HG03139 (cell line): ENCODE measurements around the gene CDKL2.

Source experiments
- ATAC-seq: cut with Tn5 transposase; IDR thresholded peaks from one replicate; pipeline ENCODE4 v1.9.1; 2021; ENCODE audit not compliant: unreplicated experiment

Gene CDKL2

DNA sequence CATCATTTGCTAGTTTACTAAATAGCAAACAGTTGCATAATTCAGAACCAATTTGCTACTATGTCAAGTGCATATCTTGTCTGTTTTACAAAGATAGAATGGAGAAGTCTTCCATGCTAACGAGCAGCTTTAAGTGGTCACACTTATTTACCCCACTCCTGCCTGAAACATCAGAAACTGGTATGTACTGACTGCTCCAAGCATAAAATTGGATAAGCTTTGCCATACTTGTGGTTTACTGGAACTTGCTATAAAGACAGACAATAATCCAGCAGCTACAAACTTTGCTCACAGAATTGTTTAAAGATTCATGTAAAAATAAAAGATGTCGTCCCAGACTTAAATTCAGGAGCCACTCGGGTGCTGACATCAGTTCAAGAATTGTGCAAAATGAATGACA is 13.3 kb upstream of the CDKL2 start:
- no peak for ATAC-seq

DNA sequence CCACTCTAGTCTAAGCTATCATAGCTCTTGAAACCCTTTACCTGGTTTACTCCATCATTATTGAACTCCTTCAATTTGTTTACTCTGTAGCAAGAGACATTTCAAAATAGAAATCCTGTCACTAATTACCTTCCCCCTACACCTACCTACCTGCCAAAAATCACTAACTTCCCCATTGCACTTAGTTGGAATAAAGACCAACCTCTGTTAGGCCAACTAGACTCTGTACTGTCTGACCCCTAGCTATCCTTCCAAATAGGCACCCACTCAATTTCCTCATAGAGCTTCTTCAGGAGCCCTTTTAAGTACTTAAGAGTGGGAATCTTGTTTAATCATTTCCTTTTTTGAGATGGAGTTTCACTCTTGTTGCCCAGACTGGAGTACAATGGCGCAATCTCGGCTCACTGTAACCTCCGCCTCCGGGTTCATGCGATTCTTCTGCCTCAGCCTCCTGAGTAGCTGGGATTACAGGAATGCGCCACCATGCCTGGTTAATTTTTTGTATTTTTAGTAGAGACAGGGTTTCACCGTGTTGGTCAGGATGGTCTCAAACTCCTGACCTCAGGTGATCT is 8.9 kb upstream of the CDKL2 start:
- ATAC-seq: no peak

DNA sequence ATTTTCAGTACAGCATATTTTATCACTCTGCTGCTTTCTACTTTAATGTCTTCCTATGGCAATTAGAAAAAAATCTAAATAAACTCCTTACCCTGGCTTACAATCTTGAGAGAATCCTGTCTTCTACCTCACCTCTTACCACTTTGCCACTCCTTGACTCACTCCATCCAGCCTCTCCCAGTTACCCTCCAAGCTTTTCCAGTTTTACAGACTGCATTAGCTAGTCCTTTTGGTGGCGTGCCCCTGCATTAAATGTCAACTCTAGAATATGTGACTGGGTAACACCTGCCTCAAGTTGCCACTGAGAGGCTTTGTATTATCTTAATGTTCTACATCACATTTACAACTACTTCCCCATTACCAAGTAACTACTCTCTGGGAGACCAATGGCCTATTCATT is 7.5 kb upstream of the CDKL2 start:
- no peak for ATAC-seq

DNA sequence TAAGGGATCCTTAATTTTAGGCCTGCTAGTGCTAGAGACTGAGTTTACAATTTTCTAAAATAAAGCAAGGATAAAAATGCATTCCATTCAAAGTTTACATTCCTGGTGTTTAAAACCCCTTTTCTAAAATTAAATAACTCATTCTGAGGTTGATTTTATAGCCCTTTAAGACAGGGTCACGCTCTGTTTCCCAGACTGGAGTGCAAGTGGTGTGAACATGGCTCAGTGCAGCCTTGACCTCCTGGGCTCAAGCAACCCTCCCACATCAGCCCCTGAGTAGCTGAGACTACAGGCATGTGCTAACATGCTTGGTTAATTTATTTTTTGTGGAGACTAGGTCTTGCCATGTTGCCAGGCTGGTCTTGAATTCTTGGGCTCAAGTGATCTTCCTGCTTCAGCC is 6.8 kb upstream of the CDKL2 start:
- ATAC-seq: no peak

DNA sequence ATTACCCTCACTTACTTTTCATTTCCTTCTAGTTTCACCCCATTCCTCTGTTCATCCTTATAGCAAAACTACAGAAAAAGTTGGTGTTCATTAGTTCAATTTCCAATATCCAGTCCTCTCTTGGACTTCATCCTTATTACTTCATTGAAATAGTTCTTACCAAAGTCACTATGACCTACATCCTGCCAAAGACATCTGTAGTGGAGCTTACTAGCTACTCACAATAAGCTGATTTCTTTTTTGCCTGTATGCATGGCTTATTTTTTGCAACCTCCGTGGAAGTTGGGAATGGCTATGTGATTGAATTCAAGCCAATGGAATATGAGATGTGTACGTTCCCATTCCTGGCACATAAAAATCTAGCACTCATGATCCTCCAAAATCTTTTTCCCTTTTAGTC is 4.6 kb upstream of the CDKL2 start:
- no peak for ATAC-seq

DNA sequence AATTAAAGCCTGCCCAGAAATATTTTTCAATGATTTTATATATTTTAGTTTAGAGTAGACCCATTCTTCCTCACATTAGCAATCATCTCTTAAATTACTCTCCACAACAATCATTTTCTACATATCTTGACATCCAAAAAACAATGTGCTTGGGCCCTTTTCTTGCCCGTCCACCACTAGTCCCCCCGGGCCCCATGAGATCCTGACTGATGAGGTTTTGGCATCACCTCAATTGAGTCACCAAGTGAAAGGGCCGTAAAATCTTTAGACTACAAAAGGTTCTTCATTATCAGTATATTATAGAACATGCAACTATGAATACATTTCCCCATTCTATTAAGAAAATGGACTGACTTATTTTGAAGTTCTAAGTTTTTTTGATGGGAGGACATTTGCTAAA is 4.0 kb upstream of the CDKL2 start:
- no peak for ATAC-seq

DNA sequence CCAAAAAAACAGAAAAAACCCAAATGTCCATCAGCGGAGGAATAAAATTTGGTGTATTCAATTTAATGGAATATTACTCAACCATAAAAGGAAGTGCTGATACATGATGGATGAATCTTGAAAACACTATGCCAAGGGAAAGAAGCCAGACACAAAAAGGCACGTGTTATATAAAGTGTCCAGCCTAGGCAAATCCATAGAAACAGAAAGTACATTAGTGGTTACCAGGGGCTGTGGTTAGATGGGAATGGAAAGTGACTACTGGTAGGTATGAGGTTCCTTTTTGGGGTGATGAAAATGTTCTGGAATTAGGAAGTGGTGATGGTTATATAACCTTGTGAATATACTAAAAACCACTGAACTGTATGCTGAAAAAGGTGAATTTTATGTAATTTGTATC is 3.5 kb upstream of the CDKL2 start:
- ATAC-seq: no peak

DNA sequence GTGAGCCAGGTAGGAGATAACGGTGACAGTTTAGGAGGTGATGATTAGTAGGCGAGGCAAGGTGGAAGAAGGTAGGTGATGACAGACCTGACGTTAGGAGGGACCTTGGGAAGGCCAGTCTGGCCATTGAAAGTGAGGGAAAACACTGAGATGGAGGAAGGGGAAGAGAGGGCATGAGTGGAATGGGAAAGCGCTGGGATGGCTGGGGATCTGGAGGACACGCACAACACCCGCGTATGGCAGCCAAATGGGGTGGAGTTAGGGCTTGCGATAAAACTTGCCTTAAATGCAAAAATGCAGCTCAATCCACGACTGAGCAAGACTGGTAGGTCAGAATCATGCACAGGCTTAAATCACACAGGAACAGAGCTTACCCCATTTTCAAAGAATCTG is 605 bp upstream of the CDKL2 start:
- no peak for ATAC-seq

DNA sequence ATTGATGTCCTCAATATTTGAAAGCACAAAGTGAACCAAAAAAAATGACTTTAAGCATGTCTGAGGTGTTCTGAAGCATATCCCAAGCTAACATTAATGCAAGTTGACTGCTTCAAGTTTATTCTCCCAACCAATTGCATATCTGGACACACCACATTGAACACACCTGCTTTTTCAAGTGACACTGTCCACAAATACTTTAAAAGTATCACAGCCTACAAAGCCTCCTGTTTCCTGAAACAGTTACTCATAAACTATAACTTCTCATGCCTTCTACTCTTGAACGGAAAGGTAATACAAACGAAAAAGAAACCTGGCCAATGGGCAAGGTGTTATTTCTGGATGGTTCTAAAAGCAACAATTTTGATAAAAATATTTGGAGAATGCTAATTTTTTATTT is 1.1 kb downstream of the CDKL2 start:
- no peak for ATAC-seq

DNA sequence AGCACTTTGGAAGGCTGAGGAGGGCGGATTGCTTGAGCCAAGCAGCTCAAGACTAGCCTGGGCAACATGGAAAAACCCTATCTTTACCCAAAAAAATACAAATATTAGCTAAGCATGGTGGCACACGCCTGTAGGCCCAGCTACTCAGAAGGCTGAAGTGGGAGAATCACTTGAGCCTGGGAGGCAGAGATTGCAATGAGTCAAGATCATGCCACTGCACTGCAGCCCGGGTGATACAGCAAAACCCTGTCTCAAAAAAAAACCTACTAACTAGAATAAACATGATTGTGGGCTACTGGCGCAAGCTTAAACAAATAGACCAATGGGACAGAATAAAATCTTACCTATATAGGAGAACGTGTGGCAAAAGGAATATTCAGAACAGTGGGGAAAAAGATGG is 7.3 kb downstream of the CDKL2 start:
- ATAC-seq: no peak

DNA sequence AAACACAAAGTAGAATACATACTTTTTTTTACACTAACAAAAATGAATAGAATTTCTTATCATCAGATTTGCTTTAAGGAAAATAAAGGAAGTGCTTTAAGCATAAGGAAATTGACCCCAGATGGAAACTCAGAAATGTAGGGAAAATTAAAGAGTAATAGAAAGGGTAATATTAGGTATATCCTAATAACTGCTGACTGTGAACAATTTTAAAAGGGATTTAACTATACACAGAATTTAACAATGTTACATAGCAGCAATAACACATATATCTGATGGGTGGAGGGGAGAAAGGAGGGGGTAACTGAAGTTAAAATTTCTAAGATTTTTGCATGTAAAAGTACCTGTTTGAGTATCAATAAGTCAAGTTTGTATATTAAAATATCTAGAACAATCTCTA is 8.6 kb downstream of the CDKL2 start:
- ATAC-seq: no peak

DNA sequence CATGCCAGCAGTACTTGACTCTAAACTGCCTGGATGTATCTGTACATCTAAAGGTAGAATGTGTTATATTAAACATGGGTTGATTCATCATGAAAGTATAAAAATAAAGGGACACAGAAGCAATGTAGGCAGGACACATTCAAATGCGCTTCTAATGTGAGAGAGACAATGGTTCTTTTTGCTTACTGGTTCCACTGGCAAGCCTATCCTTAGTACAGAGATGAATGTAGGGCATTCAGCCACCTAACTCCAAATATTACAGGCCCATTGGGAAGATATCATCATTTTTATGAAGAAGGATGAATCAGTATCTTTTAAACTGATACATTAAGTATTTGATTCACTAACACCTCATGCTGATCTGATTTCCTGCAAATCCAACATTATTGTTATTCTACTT is 18.0 kb downstream of the CDKL2 start:
- ATAC-seq: no peak

DNA sequence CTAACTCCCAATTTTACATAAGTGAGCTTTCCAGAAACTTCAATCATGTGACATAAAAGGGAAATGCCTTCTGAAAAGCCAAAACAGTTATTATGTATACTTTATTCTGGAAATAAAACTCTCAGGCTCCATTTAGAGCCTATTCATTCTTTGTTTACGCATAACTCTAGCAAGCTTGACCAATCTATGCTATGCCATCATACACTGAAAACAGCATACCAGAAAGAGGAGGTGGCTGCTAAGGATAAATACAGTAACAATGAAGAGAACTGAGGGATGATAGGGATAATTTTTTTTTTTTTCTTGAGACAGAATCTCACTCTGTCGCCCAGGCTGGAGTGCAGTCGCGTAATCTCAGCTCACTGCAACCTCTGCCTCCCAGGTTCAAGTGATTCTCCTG is 24.4 kb downstream of the CDKL2 start:
- ATAC-seq: no peak

DNA sequence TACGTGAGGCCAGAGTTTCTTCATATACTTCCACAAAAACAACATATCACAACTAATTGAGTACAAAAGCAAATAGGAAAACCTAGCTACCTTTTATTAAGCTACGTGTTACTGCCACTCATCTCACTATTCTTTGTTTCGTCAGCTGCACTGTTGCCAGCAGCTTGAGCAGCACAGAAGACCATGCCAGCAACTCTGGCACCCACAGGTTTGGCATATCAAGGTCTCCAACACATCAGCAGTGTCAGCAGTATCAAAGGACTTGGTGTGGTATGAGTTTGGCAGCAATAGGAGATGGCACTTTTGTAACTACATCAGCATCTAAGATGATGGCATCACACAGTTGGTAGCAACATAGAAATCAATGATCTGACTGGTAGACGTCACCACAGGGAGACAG is 30.7 kb downstream of the CDKL2 start:
- ATAC-seq: no peak

DNA sequence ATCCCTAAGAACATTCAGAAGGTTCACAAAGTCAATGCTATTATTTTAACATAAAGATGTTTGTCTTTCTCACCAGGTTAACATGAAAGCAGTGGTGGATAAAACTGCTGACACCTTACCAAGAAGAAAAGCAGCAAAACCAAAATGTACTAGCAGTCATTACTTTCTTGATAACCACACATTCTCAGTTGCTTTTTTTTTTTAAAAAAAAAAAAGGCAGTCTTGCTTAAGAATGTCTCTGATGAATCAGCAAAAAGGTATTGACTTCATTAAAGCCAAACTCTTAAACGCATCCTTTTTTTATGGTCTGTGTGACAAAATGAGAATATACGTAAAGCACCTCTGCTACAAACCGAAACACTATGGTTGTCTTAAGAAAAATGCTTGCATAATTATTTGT is 31.9 kb downstream of the CDKL2 start:
- ATAC-seq: no peak

DNA sequence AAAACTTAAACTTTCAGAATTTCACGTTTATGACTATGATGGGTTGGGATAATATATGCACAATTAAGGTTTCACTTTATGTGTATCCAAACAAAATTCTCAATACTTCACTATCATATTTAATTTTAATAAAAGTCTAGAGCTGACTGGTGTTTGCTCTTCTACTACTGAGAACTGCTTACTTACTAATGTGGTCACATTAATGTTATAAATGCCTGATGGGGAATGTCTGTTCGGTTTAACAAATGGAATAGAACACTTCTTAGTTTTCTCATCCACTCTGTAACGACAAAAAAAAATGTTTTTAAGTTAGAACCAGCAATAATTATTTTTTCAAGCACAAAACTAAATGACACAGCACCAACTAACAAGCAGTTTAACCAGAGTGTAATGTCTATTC is 34.3 kb downstream of the CDKL2 start:
- ATAC-seq: no peak

DNA sequence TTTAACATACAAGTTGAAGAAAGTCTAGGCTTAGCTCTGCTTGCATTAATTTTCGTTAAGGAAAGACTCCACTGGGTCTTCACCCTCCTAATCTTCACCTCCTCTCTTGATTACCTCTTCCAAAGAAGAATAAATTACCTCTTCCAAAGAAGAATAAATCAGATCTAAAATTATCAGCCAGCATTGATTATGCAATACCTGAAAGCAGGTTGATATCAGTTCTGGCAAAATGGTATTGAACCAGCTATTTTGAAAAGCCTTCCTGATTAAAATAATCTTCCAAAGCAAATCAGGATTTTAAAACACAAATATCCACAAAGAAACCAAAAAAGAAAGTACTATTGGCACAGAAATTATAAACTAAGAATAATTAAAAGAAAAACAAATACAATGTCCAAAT is 36.9 kb downstream of the CDKL2 start:
- ATAC-seq: no peak

DNA sequence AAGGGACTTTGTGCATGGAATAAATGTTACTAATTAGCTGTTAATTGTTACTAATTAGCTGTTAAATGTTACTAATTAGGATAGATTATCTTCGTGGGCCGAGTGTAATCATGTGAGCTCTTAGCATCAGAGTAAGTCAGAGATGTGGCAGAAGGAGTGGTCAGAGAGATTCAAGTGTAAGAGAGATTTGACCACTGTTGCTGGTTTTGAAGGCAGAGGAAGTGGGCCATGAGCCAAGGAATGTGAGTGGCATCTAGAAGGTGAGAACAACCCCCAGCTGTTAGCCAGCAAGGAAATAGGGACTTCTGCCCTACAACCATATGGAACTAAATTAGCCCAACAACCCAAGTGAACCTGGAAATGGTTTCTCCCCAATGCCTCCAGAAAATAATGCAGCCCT is 46.3 kb downstream of the CDKL2 start:
- no peak for ATAC-seq

DNA sequence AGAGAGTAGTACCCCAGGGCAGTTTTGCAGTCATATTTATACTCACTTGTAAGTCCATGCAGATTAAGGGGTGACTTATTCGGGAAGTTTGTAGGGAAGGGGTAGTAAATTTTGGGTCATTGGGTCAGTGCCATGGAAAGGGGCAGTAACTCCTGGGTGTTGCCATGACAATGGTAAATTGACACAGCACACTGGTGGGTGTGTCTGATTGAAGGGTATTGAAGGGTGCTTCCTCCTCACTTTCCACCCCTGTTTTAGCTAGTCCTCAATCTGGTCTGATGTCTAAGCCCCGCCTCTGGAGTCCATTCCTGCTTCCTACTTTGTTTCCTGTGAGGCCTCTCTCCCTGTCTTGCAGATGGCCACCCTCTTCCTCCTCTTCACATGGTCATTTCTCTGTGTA is 62.6 kb downstream of the CDKL2 start:
- ATAC-seq: no peak

DNA sequence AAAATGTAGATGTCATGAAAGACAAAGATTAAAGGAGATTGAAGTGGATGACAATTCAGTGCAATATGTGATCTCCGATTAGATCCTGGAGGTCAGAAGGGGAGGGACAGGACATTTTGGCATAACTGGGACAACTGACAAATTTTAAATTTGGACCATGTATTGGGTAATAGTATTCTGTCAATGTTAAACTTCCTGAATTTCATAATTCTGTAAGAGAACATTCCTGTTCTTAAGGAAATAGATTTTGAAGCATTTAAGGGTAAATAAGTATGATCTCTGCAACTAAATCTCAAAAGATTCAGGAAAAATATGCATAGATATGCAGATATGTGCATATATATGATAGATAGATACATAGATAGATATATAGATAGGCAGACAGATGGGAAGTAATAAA is 63.4 kb downstream of the CDKL2 start:
- no peak for ATAC-seq

DNA sequence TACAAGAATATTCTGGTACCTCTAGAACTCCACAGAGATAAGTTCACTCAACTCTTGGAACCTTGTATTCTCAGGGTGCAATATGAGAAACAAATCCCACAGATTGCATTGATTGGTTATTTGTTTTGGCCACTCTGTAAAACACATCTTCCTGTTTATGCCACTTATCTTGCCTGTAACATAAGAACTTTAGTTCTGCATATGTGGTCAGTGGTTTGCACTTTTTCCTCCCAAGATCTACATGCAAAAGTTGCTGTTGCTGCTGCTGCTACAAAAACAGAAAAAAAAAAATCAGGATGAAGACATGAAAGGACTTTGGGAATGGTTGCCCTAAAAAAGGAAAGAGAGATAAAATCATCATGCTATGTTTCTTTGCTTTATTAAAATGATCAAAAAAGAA is 64.8 kb downstream of the CDKL2 start:
- ATAC-seq: no peak

DNA sequence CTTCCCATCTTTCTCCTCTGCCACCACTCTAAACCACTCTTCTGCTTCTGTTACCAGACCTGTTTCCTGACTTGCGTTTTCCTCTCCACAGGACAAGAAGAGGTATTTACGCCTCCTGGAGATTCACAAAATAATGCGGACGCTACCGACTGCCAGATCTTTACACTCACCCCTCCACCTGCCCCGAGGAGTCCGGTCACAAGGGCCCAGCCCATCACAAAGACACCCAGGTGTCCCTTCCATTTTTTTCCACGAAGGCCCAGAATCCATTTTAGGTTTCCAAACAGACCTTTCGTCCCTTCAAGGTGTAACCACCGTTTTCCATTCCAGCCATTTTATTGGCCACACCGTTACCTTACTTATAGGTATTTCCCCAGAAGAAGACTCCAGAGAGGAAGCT is 66.3 kb downstream of the CDKL2 start:
- no peak for ATAC-seq

DNA sequence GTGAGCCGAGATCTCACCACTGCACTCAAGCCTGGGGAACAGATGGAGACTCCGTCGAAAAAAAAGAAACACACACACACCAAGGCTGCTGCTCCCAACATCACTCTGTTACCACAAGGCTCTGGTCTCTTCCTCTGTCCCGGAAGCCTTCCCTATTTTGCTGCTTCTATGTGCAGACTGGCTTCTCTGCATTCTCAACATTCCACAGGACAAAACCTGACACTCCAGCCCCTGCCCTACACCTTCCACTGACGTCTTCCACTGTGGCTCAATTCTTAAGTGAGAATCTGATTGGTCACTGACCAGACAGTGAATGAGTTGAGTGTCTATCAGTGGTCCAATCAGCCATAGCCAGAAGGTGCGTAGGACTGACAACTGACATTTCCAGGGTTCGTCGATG is 68.5 kb downstream of the CDKL2 start:
- ATAC-seq: no peak

DNA sequence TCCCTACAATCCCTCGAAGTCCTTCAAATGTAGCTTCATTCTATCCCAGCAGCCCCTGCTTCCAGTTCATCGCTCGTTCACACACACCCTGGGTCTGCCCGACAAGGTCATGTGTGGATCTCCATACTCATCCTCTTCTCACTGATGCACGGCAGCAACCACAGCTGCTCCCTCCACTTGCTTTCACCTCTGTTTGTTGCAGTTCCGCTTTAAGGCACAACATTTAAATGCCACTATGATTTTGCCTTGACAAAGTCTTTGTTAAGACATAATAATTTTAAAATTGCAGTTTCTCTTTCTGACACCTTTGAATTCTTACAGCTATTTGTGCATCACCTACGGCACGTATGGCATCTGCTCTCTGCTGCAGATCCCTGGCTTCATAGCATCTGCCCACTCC is 72.6 kb downstream of the CDKL2 start:
- no peak for ATAC-seq
